Activated CD4-positive, alpha-beta memory T cell treated with anti-CD3 and anti-CD28 coated beads, Interleukin-2, amount 10 ng/mL, durations not matched to agents 7 days and 5 days (primary cell): Measurements from ENCODE around the gene CDADC1. TPM values are rescaled to one million over a fixed set of nuclear protein-coding genes. Genes with fewer than 3 reads are reported as not detected.

Source experiments
- CTCF ChIA-PET: fragments of 350-600 bp; sonication (Branson Sonifier 250); formaldehyde crosslinking; loops from one replicate; lab custom pipeline; 2021; ENCODE audit warnings: antibody characterized with exemption, inconsistent platforms; lab: Charles Lee
- POLR2A ChIA-PET: fragments of 350-600 bp; sonication (Branson Sonifier 250); formaldehyde crosslinking; loops from one replicate; lab custom pipeline; 2021; ENCODE audit warnings: antibody characterized with exemption; lab: Charles Lee
- DNase-seq: peaks from one replicate; pipeline ENCODE4 v3.0.0-alpha.2; 2020
- H3K27ac Mint-ChIP-seq: one replicate; pipeline ENCODE4 v1.8.0; 2021; ENCODE audit warnings: mild to moderate bottlenecking, mixed read lengths
- H3K27me3 Mint-ChIP-seq: one replicate; pipeline ENCODE4 v1.8.0; 2021; ENCODE audit warnings: mixed read lengths
- H3K36me3 Mint-ChIP-seq: one replicate; pipeline ENCODE4 v1.8.0; 2021; ENCODE audit warnings: low read depth, mixed read lengths
- H3K4me1 Mint-ChIP-seq: one replicate; pipeline ENCODE4 v1.8.0; 2021; ENCODE audit warnings: mixed read lengths
- H3K4me3 Mint-ChIP-seq: one replicate; pipeline ENCODE4 v1.8.0; 2021; ENCODE audit warnings: mild to moderate bottlenecking, mixed read lengths
- H3K9me3 Mint-ChIP-seq: one replicate; pipeline ENCODE4 v1.8.0; 2021; ENCODE audit warnings: mixed read lengths
- total RNA-seq, 2 experiments: library from RNA; stranded (reverse); gene quantifications; one replicate each; pipeline ENCODE4 v1.2.3, GENCODE V29; 2021

Gene CDADC1
- total RNA-seq, 2 experiments from 2014 or later = 12.8 to 16.7 TPM

DNA sequence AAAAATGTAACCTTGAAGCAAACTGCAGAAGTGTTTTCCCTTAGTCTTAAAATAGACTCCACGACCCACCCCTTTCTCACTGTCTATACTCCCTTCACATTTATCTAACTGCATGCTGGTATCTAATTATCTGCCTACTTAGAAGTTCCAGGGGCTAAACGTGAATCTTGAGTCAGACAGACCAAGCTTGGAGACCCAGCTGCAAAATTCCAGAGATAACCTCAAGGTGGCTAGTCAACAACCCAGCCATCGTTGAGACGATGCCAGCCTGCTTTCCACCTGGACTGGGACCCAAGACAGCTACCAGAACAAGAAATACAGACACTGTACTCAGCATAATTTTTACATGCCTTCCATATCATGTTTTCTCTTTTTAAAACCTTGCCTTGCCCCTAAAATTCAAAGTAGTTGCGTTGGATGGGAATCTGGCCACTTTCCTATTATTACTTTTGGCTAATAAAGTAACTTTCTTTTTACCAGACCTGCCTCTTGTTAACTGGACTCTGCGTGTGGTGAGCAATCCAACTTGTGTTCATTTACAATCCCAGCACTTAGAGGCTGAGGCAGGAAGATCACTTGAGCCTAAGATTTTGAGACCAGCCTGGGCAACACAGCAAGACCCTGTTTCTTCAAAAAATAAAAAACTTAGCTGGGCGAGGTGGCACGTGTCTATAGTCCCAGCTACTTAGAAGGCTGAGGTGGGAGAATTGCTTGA, 82.3 kb downstream of the CDADC1 start:
- Mint-ChIP-seq H3K4me1 (no peaks in the 10 kb centered on the region), H3K9me3 (no peaks in the 10 kb centered on the region), H3K27me3 (no peaks in the 10 kb centered on the region), H3K4me3 (no peak overlapping the region), H3K27ac (no peak overlapping the region), H3K36me3 (no peaks in the 10 kb centered on the region)
- ChIA-PET CTCF (no interaction called here), POLR2A (no interaction called here)
- no peak for DNase-seq

DNA sequence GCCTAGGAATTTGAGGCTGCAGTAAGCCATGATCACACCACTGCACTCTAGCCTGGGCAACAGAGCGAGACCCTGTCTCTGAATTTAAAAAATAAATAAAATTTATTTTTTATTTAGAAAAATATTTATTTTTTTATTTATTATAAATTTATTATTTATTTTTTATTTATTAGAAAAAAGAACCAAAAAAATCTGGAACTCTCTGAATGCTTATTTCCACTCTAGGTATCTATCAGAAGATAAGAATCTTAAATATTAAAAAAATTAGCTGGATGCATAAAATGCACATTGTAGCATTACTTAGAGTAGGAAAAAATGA, 82.8 kb downstream of the CDADC1 start:
- no peak for DNase-seq
- H3K27me3 Mint-ChIP-seq = no peaks in the 10 kb centered on the region
- POLR2A ChIA-PET = no interaction called here
- CTCF ChIA-PET = interaction anchor here (1.6 kb wide), 1 partner anchor 9 kb away, joined by 5 read pairs; no protein-coding TSS in a partner anchor
- H3K4me3 Mint-ChIP-seq = no peak overlapping the region
- H3K4me1 Mint-ChIP-seq = no peaks in the 10 kb centered on the region
- H3K27ac Mint-ChIP-seq = no peak overlapping the region
- H3K36me3 Mint-ChIP-seq = no peaks in the 10 kb centered on the region
- no peaks in the 10 kb centered on the region for H3K9me3 Mint-ChIP-seq

DNA sequence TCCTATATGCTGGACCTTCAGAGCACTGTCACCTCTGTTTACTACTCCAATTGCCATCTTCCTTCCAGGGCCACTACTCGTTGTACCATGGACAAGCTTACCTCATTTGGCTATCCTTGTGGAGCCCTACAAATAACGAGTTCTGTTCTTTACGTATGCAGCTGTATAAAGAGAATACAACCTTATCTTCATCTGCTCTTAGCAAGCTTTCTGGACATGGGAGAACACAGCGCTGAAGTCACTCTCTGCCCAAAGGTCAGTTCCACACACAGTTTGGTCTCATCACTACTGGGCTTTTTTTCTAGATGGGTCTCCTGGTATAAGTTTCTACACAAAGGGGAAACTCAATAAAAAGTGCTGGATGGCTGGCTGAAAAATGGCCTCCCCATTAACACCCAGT, 88.9 kb downstream of the CDADC1 start:
- no peaks in the 10 kb centered on the region for H3K36me3 Mint-ChIP-seq
- no peak for DNase-seq
- no peaks in the 10 kb centered on the region for H3K9me3 Mint-ChIP-seq
- H3K4me3 Mint-ChIP-seq = no peak overlapping the region
- H3K27me3 Mint-ChIP-seq = no peaks in the 10 kb centered on the region
- ChIA-PET CTCF (no interaction called here), POLR2A (no interaction called here)
- no peak overlapping the region for H3K27ac Mint-ChIP-seq
- no peaks in the 10 kb centered on the region for H3K4me1 Mint-ChIP-seq

DNA sequence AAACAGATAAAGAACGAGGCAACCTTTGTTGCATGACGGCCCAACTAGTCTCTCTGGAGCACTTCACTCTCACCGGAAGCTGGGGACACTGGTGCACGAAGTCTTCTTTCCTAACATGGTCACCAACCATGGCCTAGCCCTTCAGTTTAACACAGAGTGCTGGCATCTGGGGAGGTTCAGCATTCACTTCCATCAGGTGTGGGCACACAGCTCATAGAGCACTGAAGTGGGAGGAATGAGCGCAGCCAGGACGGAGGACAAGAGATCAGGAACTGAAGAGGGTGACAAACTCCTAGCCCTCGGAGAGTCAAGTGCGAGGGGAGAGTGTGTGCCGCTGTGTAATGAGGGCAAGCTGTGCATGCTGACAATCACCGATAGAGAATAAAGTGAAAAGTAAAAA, 92.4 kb downstream of the CDADC1 start:
- Mint-ChIP-seq H3K36me3 (no peaks in the 10 kb centered on the region), H3K4me3 (no peak overlapping the region), H3K4me1 (peaks cover 1% of the 10 kb centered on the region), H3K9me3 (no peaks in the 10 kb centered on the region), H3K27ac (no peak overlapping the region), H3K27me3 (no peaks in the 10 kb centered on the region)
- ChIA-PET POLR2A (no interaction called here), CTCF (no interaction called here)
- DNase-seq = no peak

DNA sequence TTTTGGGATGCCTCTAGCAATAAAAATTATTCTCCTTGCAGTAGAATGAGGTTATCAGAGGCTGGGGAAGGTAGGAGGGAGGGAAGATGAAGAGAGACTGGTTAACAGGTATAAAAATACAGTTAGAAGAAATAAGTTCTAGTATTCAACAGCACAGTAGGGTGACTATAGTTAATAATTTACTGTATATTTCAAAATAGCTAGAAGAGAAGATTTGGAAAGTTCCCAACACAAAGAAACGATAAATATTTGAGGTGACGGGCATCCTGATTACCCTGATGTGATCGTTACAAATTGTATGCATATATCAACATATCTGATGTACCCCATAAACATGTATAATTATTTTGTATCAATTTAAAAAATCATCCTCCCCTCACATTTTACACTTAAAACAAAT, 93.8 kb downstream of the CDADC1 start:
- H3K36me3 Mint-ChIP-seq = no peaks in the 10 kb centered on the region
- POLR2A ChIA-PET = no interaction called here
- peaks cover 1% of the 10 kb centered on the region for H3K4me1 Mint-ChIP-seq
- H3K27ac Mint-ChIP-seq = no peak overlapping the region
- no peaks in the 10 kb centered on the region for H3K9me3 Mint-ChIP-seq
- no peaks in the 10 kb centered on the region for H3K27me3 Mint-ChIP-seq
- no peak for DNase-seq
- CTCF ChIA-PET = no interaction called here
- no peak overlapping the region for H3K4me3 Mint-ChIP-seq

DNA sequence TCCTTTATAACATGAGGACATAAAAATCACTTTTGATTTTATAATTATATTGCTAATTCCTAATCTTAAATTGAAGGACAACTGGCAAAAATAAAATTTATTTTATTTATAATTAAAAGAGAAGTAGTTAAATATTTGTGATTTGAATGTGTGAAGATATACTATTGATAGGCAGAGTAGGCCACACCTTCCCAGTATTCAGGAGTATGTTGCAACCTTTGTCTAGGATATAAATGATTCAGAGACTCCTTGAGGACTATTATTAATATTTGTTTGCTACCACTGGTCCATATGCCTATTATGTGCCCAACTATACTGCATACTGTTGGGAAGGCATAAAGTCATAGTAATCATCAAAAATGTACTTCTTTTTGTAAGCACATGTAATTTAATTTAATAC, 94.2 kb downstream of the CDADC1 start:
- no peaks in the 10 kb centered on the region for H3K27me3 Mint-ChIP-seq
- H3K4me1 Mint-ChIP-seq = peaks cover 1% of the 10 kb centered on the region
- no peaks in the 10 kb centered on the region for H3K9me3 Mint-ChIP-seq
- no peak for DNase-seq
- ChIA-PET POLR2A (no interaction called here), CTCF (no interaction called here)
- H3K27ac Mint-ChIP-seq = no peak overlapping the region
- H3K36me3 Mint-ChIP-seq = no peaks in the 10 kb centered on the region
- H3K4me3 Mint-ChIP-seq = no peak overlapping the region

DNA sequence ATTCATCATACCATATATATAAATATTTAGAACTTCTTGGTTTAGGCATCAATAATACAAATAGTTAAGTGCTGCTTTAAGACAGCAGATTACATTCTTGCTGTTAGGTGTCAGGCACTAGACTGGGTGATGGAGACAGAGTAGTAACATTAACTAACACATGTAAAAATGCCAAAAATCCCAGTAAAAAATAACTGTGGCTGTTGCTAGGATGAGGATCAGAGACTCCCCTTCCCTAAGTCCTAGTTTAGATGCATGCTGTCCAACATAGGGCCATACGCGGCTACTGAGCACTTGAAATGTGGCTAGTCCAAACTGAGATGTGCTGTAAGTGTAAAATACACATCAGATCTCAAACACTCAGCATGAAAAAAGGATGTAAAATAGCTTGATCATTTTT, 94.7 kb downstream of the CDADC1 start:
- H3K27ac Mint-ChIP-seq = no peak overlapping the region
- CTCF ChIA-PET = no interaction called here
- POLR2A ChIA-PET = no interaction called here
- no peaks in the 10 kb centered on the region for H3K27me3 Mint-ChIP-seq
- DNase-seq = no peak
- H3K9me3 Mint-ChIP-seq = no peaks in the 10 kb centered on the region
- H3K36me3 Mint-ChIP-seq = no peaks in the 10 kb centered on the region
- peaks cover 1% of the 10 kb centered on the region for H3K4me1 Mint-ChIP-seq
- no peak overlapping the region for H3K4me3 Mint-ChIP-seq

Other genes starting within 250 kb of the CDADC1 start
- gene MLNR, start 27.6 kb upstream of the CDADC1 start, total RNA-seq = not detected
- 1 to 10 TPM; 5.5 TPM for gene CAB39L, start 196.1 kb downstream of the CDADC1 start, total RNA-seq
- 10 to 100 TPM; 14.8 to 16.0 TPM for gene SETDB2, start 196.3 kb downstream of the CDADC1 start, total RNA-seq
- 100 to 1,000 TPM; 135 to 144 TPM for gene PHF11, start 248.0 kb downstream of the CDADC1 start, total RNA-seq